Mucosa of descending colon (tissue), 3 donors: ENCODE data around the gene SLCO4C1. TPM values are rescaled to one million over a fixed set of nuclear protein-coding genes. Genes with fewer than 3 reads are reported as not detected.

Experiments
- total RNA-seq, 3 donors: library from RNA; stranded (reverse); fragmentation: NEBNext Ultra II Directional in 2 of 3; extraction: Animal tissue kit (Norgen Biotek cat#: 25700) in 2 of 3; gene quantifications; one replicate each; pipeline versions ENCODE4 v1.2.1 to v1.2.4, GENCODE V29; 2021 to 2023
- donor health status: DM: no; HTN: no; CAD: no; lungs with moderate emphysema.
- donor health status: DM: no; HTN: no; CAD: no.
- donor health status: DM: no; HTN: yes; CAD: no.

SLCO4C1 gene
- total RNA-seq, 3 donors from 2014 or later, result 2.5 to 3.6 (median 2.6) TPM

Other genes starting within 250 kb of the SLCO4C1 start
- gene SLCO6A1, start 202.7 kb upstream of the SLCO4C1 start, total RNA-seq, result not detected